HT1080 (cell line): ENCODE results near the gene AVPR2. TPM values are rescaled to one million over a fixed set of nuclear protein-coding genes. Genes with fewer than 3 reads are reported as not detected.

Experiments
- DNase-seq: peaks from one replicate; pipeline ENCODE4 v3.0.0-alpha.2; 2015; ENCODE audit warnings: low read depth
- total RNA-seq: library from RNA; depleted of rRNA; stranded (reverse); fragments of >200 nt; shearing (Covaris generic); gene quantifications from 2 replicates; pipeline ENCODE4 v1.2.3, GENCODE V29; 2014

AVPR2 gene
- total RNA-seq, 1 experiment from 2014 or later = not detected

- DNase-seq = no peak
Observed at GRCh38 chrX:153870791-153871360, 33.6 kb upstream of the AVPR2 start.

GRCh38 chrX:153871451-153871850, 33.0 kb upstream of the AVPR2 start:
- no peak for DNase-seq

GRCh38 chrX:153871946-153872878, 32.3 kb upstream of the AVPR2 start:
- no peak for DNase-seq

- no peak for DNase-seq
Observed at GRCh38 chrX:153873282-153874084, 31.0 kb upstream of the AVPR2 start.

GRCh38 chrX:153874085-153874365, 30.4 kb upstream of the AVPR2 start:
- DNase-seq = no peak

- DNase-seq = no peak
Observed at GRCh38 chrX:153874366-153875125, 29.9 kb upstream of the AVPR2 start.

GRCh38 chrX:153875391-153876111, 28.9 kb upstream of the AVPR2 start:
- DNase-seq = peak; percentile 30

GRCh38 chrX:153876112-153876491, 28.4 kb upstream of the AVPR2 start:
- no peak for DNase-seq

- no peak for DNase-seq
Observed at GRCh38 chrX:153877571-153878261, 26.8 kb upstream of the AVPR2 start.

GRCh38 chrX:153878345-153878744, 26.1 kb upstream of the AVPR2 start:
- no peak for DNase-seq

GRCh38 chrX:153878969-153879653, 25.4 kb upstream of the AVPR2 start:
- no peak for DNase-seq

GRCh38 chrX:153879741-153880439, 24.6 kb upstream of the AVPR2 start:
- no peak for DNase-seq

- DNase-seq = no peak
Observed at GRCh38 chrX:153880440-153880815, 24.0 kb upstream of the AVPR2 start.

GRCh38 chrX:153881281-153881680, 23.2 kb upstream of the AVPR2 start:
- DNase-seq = no peak

GRCh38 chrX:153882086-153882498, 22.4 kb upstream of the AVPR2 start:
- peak; percentile 58 for DNase-seq

- no peak for DNase-seq
Observed at GRCh38 chrX:153882557-153882956, 21.9 kb upstream of the AVPR2 start.

GRCh38 chrX:153883163-153883843, 21.2 kb upstream of the AVPR2 start:
- DNase-seq = no peak

GRCh38 chrX:153884136-153884535, 20.3 kb upstream of the AVPR2 start:
- no peak for DNase-seq
